ENCODE data around the gene FGD4.
"Not testable (repeated sequence)": the region's sequence is repeated elsewhere in the genome, so short reads cannot be mapped to it uniquely, and the experiment has no call there.

The FGD4 gene

GRCh38 chr12:32551058-32551457 lies 151.7 kb downstream of the FGD4 start:
- DNase-seq (ENCODE audit: low read depth in 3 of 3, low spot score in 1 of 3), result no peak

- no peak for DNase-seq (ENCODE audit: low read depth in 3 of 3, low spot score in 1 of 3)
These were observed 159.5 kb downstream of the FGD4 start for GRCh38 chr12:32558903-32559302.

GRCh38 chr12:32559434-32559833 lies 160.1 kb downstream of the FGD4 start:
- no peak for DNase-seq (ENCODE audit: low read depth in 3 of 3, low spot score in 1 of 3)

GRCh38 chr12:32560520-32560919 lies 161.2 kb downstream of the FGD4 start:
- no peak for DNase-seq (ENCODE audit: low read depth in 3 of 3, low spot score in 1 of 3)

GRCh38 chr12:32561931-32562341 lies 162.6 kb downstream of the FGD4 start:
- no peak for DNase-seq (ENCODE audit: low read depth in 3 of 3, low spot score in 1 of 3)

- DNase-seq (ENCODE audit: low read depth in 3 of 3, low spot score in 1 of 3), result not testable (repeated sequence)
These were observed 163.1 kb downstream of the FGD4 start for GRCh38 chr12:32562413-32562812.

- no peak for DNase-seq (ENCODE audit: low read depth in 3 of 3, low spot score in 1 of 3)
These were observed 167.4 kb downstream of the FGD4 start for GRCh38 chr12:32566663-32567295.

- no peak for DNase-seq (ENCODE audit: low read depth in 3 of 3, low spot score in 1 of 3)
These were observed 167.9 kb downstream of the FGD4 start for GRCh38 chr12:32567296-32567674.

- no peak for DNase-seq (ENCODE audit: low read depth in 3 of 3, low spot score in 1 of 3)
These were observed 168.9 kb downstream of the FGD4 start for GRCh38 chr12:32568228-32568627.

GRCh38 chr12:32569259-32569658 lies 169.9 kb downstream of the FGD4 start:
- DNase-seq (ENCODE audit: low read depth in 3 of 3, low spot score in 1 of 3), result no peak

GRCh38 chr12:32574585-32574984 lies 175.2 kb downstream of the FGD4 start:
- no peak for DNase-seq (ENCODE audit: low read depth in 3 of 3, low spot score in 1 of 3)

- DNase-seq (ENCODE audit: low read depth in 3 of 3, low spot score in 1 of 3), result no peak
These were observed 178.0 kb downstream of the FGD4 start for GRCh38 chr12:32577328-32577727.

GRCh38 chr12:32583534-32583933 lies 184.2 kb downstream of the FGD4 start:
- DNase-seq (ENCODE audit: low read depth in 3 of 3, low spot score in 1 of 3), result no peak

GRCh38 chr12:32585680-32586079 lies 186.3 kb downstream of the FGD4 start:
- no peak for DNase-seq (ENCODE audit: low read depth in 3 of 3, low spot score in 1 of 3)

GRCh38 chr12:32586390-32586789 lies 187.0 kb downstream of the FGD4 start:
- no peak for DNase-seq (ENCODE audit: low read depth in 3 of 3, low spot score in 1 of 3)

GRCh38 chr12:32587581-32588495 lies 188.5 kb downstream of the FGD4 start:
- no peak for DNase-seq (ENCODE audit: low read depth in 3 of 3, low spot score in 1 of 3)

GRCh38 chr12:32588604-32589003 lies 189.2 kb downstream of the FGD4 start:
- no peak for DNase-seq (ENCODE audit: low read depth in 3 of 3, low spot score in 1 of 3)

GRCh38 chr12:32589165-32589865 lies 190.0 kb downstream of the FGD4 start:
- DNase-seq (ENCODE audit: low read depth in 3 of 3, low spot score in 1 of 3), result no peak

GRCh38 chr12:32595251-32595650 lies 195.9 kb downstream of the FGD4 start:
- DNase-seq (ENCODE audit: low read depth in 3 of 3, low spot score in 1 of 3), result no peak

- no peak for DNase-seq (ENCODE audit: low read depth in 3 of 3, low spot score in 1 of 3)
These were observed 196.7 kb downstream of the FGD4 start for GRCh38 chr12:32596030-32596429.

GRCh38 chr12:32598688-32599087 lies 199.3 kb downstream of the FGD4 start:
- DNase-seq (ENCODE audit: low read depth in 3 of 3, low spot score in 1 of 3), result no peak

GRCh38 chr12:32600681-32601080 lies 201.3 kb downstream of the FGD4 start:
- DNase-seq (ENCODE audit: low read depth in 3 of 3, low spot score in 1 of 3), result no peak
